ENCODE data around the gene MRPL48. TPM values are rescaled to one million over a fixed set of nuclear protein-coding genes. Genes with fewer than 3 reads are reported as not detected.

MRPL48 gene
- total RNA-seq, 1 donor from 2014 or later, result 17.7 TPM

DNA sequence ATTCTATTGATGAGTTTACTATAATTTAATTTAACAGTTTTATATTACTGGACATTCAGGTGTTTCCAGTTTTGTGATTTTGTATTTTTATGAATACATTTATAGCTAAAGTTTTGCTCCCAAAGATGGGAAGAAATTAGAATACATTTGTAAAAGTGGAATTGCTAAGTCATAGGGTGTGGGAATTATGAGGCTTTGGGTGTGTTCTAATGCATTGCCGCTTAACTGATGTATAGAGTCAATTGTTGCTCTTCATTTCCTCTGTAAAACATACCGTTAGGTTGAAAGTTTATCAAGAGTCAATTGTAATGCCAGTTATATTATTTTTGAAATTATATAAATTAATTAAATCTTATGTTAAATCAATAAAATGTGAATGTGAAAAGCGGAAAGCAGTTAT lies 105.4 kb downstream of the MRPL48 start:
- DNase-seq (ENCODE audit: low read depth), result no peak

DNA sequence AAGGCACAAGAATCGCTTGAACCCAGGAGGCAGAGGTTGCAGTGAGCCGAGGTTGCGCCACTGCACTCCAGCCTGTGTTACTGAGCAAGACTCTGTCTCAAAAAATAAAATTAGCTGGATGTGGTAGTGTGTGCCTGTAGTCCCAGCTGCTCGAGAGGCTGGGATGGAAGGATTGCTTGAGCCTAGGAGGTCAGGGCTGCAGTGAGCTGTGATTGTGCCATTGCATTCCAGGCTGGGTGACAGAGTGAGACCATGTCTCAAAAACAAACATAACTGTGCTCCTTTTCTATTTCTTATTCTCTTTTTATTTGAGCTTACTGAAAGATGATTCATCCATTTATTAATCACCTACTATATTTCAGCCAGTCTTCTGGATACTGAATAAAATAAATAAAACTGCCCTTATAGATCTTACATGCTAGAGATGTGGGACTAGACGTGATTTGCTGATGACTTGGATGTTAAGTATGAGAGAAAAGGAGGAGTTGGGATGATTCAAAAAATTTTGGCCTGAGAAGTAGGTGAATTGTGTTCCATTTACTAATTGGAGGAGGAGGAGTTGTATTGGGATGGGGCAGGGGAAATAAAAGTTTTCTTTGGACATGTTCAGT lies 107.2 kb downstream of the MRPL48 start:
- no peak for DNase-seq (ENCODE audit: low read depth)

DNA sequence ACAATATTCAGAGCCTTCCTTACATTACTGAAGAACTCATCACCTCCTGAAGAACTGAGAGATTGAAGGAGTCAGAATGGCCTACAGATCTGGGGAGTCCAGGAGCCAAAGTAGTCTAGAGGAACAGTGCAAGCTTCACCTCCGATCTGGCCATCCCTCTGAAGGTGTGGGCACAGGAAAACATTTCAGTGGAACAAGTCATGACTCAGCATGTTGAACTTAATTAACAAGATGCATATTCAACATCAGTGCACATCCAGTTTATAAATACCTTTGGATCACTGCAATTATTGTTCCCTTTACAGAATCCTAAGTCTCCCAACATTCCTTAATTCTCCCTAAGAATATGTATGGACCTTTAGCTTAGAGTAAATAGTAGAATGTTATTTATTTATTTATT lies 114.6 kb downstream of the MRPL48 start:
- peak; percentile 23 for DNase-seq (ENCODE audit: low read depth)

DNA sequence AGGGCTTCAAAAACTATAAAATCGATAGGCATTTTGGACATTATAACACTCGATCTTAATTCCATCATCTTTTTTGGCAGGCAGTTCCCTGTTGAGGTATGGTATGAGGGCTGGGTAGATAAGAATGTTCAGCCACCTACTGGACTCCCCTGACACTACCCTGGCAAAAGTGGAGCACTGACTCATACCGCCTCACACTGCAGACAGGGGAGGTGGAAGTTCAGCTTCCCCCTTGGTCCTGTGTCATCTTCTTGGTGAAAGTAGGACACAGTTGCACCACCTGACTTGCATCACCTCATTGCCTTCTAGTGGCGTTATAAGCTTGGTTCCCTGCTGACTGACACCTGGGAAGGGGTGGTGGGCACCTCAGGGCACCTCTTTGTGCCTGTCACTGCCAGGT lies 119.5 kb downstream of the MRPL48 start:
- peak; percentile 51 for DNase-seq (ENCODE audit: low read depth)

DNA sequence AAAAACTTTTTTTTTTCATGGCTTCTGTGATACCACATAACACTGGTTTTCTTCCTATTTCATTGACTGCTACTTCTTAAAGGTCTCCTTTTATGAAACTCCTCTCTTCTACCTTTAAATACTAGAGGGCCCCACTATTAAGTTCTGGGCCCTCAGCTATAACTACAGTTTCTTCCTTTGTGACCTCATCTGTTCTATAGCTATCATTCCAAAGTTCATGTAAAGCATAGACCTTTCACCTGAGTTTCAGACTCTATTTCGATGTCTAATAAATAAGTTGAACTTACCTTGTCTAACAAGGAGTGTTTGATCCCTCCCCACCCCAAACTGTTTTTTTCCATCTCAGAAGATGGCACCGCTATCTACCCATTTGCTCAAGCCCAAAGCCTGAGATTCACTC lies 124.4 kb downstream of the MRPL48 start:
- no peak for DNase-seq (ENCODE audit: low read depth)

DNA sequence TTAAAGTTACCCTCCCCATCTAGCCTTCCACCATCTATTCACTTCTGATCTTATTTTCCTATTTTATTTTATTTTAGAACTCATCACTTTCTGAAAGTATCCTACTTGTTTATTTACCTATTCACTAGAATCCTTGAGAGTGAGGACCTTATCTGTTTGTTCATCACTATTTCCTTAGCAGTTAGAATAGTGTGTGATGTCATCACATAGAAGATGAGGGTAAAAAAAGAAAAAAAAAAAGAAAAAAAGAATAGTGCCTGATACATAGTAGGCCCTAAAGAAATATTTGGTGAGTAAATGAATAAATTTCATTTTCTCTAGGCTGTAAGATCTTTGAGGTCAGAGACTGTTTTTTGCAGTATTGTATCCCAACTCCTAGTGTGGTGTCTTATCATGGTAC lies 125.8 kb downstream of the MRPL48 start:
- DNase-seq (ENCODE audit: low read depth), result no peak

DNA sequence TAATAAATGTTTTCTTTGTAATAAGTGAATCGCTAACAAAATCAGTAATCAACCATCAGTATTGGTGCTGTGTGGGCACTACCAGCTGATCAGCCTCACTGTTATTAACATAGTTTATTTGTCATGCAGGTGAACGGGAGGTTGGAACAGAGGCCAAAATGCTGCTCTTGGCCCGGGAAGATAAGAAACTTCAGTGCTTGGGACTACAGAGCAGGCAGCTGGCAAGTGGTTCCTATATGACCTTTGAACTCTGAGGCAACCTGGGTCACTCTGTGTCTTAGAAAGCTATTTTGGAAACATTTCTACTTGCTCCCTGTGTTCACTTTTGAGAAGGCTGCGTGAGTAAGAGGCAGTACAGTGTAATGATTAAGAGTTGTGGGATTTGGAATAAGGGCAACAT lies 126.6 kb downstream of the MRPL48 start:
- DNase-seq (ENCODE audit: low read depth), result no peak

Other genes with a start within 250 kb of the MRPL48 start
- 7.3 and 32.8 TPM in 2 replicates for gene FAM168A, start 189.8 kb upstream of the MRPL48 start, total RNA-seq
- gene PLEKHB1, start 141.3 kb upstream of the MRPL48 start, total RNA-seq, result 3.5 and 4.2 TPM in 2 replicates
- 212 and 254 TPM in 2 replicates for gene RAB6A, start 26.8 kb upstream of the MRPL48 start, total RNA-seq
- 60.8 and 64.0 TPM in 2 replicates for gene COA4, start 89.0 kb downstream of the MRPL48 start, total RNA-seq
- 13.9 and 22.0 TPM in 2 replicates for gene PAAF1, start 89.1 kb downstream of the MRPL48 start, total RNA-seq
- 0.35 and 1.4 TPM in 2 replicates for gene DNAJB13, start 163.2 kb downstream of the MRPL48 start, total RNA-seq
- gene UCP2, start 195.0 kb downstream of the MRPL48 start, total RNA-seq, result 13.7 and 48.6 TPM in 2 replicates
- 0.17 and 1.1 TPM in 2 replicates for gene UCP3, start 221.2 kb downstream of the MRPL48 start, total RNA-seq

Measured in renal cortical epithelial cell (primary cell).